ENCODE measurements around the gene ASTN1. TPM values are rescaled to one million over a fixed set of nuclear protein-coding genes. Genes with fewer than 3 reads are reported as not detected.

Gene ASTN1
- total RNA-seq, 4 donors from 2014 or later, result 0.93 to 2.9 (median 2.3) TPM

GRCh38 chr1:176876966-176877515 lies 287.5 kb downstream of the ASTN1 start:
- Histone ChIP-seq H3K4me1 (no peaks in the 10 kb centered on the region), H3K27me3 (no peaks in the 10 kb centered on the region), H3K27ac (no peak overlapping the region), H3K4me3 (no peak overlapping the region), H3K36me3 (no peaks in the 10 kb centered on the region), H3K9me3 (no peaks in the 10 kb centered on the region)
- 78 to 83% methylated on average over 2 to 4 of the region's 4 CpGs for WGBS, 2 donors (ENCODE audit: low coverage in 1 of 2)
- no peak for ATAC-seq
- TF ChIP-seq POLR2AphosphoS5 (IDR thresholded peaks at IDR 0.05), result no peak
- no peak for TF ChIP-seq POLR2A (IDR thresholded peaks at IDR 0.05)
- no peak for TF ChIP-seq EP300 (IDR thresholded peaks at IDR 0.05)
- TF ChIP-seq CTCF (IDR thresholded peaks at IDR 0.05), result no peak

DNA sequence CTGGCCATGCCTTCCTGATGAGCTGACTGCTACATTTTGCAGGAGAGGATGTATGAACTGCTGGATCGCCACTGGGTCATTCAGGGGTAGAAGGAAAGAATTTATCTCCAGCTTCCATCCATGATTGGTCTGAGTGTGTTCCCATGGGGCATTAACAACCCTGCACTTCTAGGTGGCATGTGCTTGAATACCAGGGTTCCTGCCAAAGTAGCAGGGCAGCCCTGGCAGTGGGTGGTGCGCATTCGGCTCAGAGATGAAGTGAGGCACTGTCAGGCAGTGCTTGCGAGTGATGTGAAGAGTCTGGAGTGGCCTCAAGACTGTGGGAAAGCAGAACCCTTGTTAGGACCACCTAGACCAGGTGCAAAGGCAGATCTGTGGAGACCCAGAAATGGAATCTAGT lies 294.9 kb downstream of the ASTN1 start:
- Histone ChIP-seq H3K9me3 (no peaks in the 10 kb centered on the region), H3K4me3 (no peak overlapping the region), H3K4me1 (no peaks in the 10 kb centered on the region), H3K27me3 (no peaks in the 10 kb centered on the region), H3K36me3 (no peaks in the 10 kb centered on the region), H3K27ac (no peak overlapping the region)
- 86 to 90% methylated on average over 1 to 2 of the region's 4 CpGs for WGBS, 2 donors (ENCODE audit: low coverage in 1 of 2)
- no peak for TF ChIP-seq POLR2A (IDR thresholded peaks at IDR 0.05)
- TF ChIP-seq CTCF (IDR thresholded peaks at IDR 0.05), result no peak
- no peak for ATAC-seq

GRCh38 chr1:176866011-176866714 lies 298.3 kb downstream of the ASTN1 start:
- Histone ChIP-seq H3K4me1 (no peaks in the 10 kb centered on the region), H3K27me3 (no peaks in the 10 kb centered on the region), H3K36me3 (no peaks in the 10 kb centered on the region), H3K4me3 (no peak overlapping the region), H3K9me3 (no peaks in the 10 kb centered on the region), H3K27ac (no peak overlapping the region)
- ATAC-seq, result no peak
- no peak for TF ChIP-seq POLR2A (IDR thresholded peaks at IDR 0.05)
- no peak for TF ChIP-seq CTCF (IDR thresholded peaks at IDR 0.05)
- no peak for TF ChIP-seq POLR2AphosphoS5 (IDR thresholded peaks at IDR 0.05)
- no peak for TF ChIP-seq EP300 (IDR thresholded peaks at IDR 0.05)
- WGBS, 2 donors (ENCODE audit: low coverage in 1 of 2), result 56 to 75% methylated on average over 1 of the region's 1 CpG

GRCh38 chr1:176864211-176864610 lies 300.3 kb downstream of the ASTN1 start:
- H3K27ac ChIP-seq, result no peak overlapping the region
- no peaks in the 10 kb centered on the region for H3K27me3 ChIP-seq
- ATAC-seq, result no peak
- H3K9me3 ChIP-seq, result no peaks in the 10 kb centered on the region
- TF ChIP-seq POLR2A (IDR thresholded peaks at IDR 0.05) (no peak), POLR2AphosphoS5 (IDR thresholded peaks at IDR 0.05) (no peak), EP300 (IDR thresholded peaks at IDR 0.05) (no peak), CTCF (IDR thresholded peaks at IDR 0.05) (no peak)
- 72 to 93% methylated on average over 3 to 5 of the region's 9 CpGs for WGBS, 2 donors (ENCODE audit: low coverage in 1 of 2)
- H3K4me3 ChIP-seq, result no peak overlapping the region
- no peaks in the 10 kb centered on the region for H3K4me1 ChIP-seq
- no peaks in the 10 kb centered on the region for H3K36me3 ChIP-seq

DNA sequence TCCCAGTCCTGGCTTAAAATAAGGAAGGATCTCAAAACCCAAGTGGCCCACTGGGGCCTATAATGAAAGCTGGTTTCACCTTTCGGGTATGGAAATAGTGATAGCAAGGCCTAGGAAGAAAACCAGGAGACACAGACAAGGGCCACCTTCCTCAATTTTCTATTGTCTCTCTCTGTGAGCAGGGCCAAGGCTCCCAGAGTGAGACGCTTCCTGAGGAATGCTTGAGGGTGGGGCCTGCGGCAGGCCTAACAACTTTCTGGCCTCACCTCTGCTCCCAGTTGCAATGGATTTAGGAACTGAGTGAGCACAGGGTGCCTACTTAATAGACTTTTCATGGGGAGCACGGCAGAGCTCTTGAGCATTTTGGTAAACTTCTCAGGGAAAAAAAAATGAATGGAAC lies 300.9 kb downstream of the ASTN1 start:
- Histone ChIP-seq H3K4me3 (no peak overlapping the region), H3K9me3 (no peaks in the 10 kb centered on the region), H3K27me3 (no peaks in the 10 kb centered on the region), H3K27ac (no peak overlapping the region), H3K36me3 (no peaks in the 10 kb centered on the region), H3K4me1 (no peaks in the 10 kb centered on the region)
- TF ChIP-seq POLR2A (IDR thresholded peaks at IDR 0.05) (no peak), EP300 (IDR thresholded peaks at IDR 0.05) (no peak), POLR2AphosphoS5 (IDR thresholded peaks at IDR 0.05) (no peak), CTCF (IDR thresholded peaks at IDR 0.05) (no peak)
- WGBS, 2 donors (ENCODE audit: low coverage in 1 of 2), result 71 to 83% methylated on average over 3 of the region's 4 CpGs
- ATAC-seq, result no peak

Data from gastroesophageal sphincter (tissue), 4 donors.